HepG2 (cell line): ENCODE results near the gene NDUFS1.

Source experiments
- ATF6 ChIP-seq: sonication (generic); formaldehyde crosslinking; conservative IDR thresholded peaks from 2 replicates; pipeline ENCODE4 v1.4.0; 2020; ENCODE audit warnings: missing genetic modification reagents
- BHLHE40 ChIP-seq: IDR thresholded peaks from 2 replicates; pipeline ENCODE4 v1.6.1; 2011; ENCODE audit warnings: low read length, improper control_type of control experiment
- CBX1 ChIP-seq: IDR thresholded peaks from one replicate; pipeline ENCODE4 v1.6.1; 2016; ENCODE audit warnings: antibody characterized with exemption, low read depth
- CTCF ChIP-seq: sonication (generic); formaldehyde crosslinking; IDR thresholded peaks from 2 replicates; pipeline ENCODE4 v1.5.0; 2020; ENCODE audit warnings: mild to moderate bottlenecking, missing genetic modification reagents, moderate library complexity
- EZH2 ChIP-seq: conservative IDR thresholded peaks from 2 replicates; pipeline ENCODE4 v1.6.1; 2012; ENCODE audit warnings: mild to moderate bottlenecking, low read depth, low read length, moderate library complexity
- KIAA2018 ChIP-seq: sonication (generic); formaldehyde crosslinking; IDR thresholded peaks from 2 replicates; pipeline ENCODE4 v1.5.0; 2020; ENCODE audit warnings: mild to moderate bottlenecking, missing genetic modification reagents, borderline replicate concordance
- POLR2A ChIP-seq, 2 experiments: IDR thresholded peaks; 2 replicates each; pipeline ENCODE4 v1.6.1; 2011; ENCODE audit warnings: low read depth in 2 of 2, low read length in 2 of 2, mild to moderate bottlenecking in 1 of 2, moderate library complexity in 1 of 2; ENCODE audit not compliant: insufficient read depth in 1 of 2
- RAD21 ChIP-seq: fragments of 450-650 bp; formaldehyde crosslinking; IDR thresholded peaks from 2 replicates; pipeline ENCODE4 v1.5.0; 2020; ENCODE audit warnings: mild to moderate bottlenecking
- SOX6 ChIP-seq, 2 experiments: fragments of 450-650 bp in 1 of 2; sonication (generic) in 1 of 2; formaldehyde crosslinking in 1 of 2; IDR thresholded peaks; 2 replicates each; pipeline versions ENCODE4 v1.4.0 to v1.6.1; 2017 to 2020; ENCODE audit warnings: antibody characterized with exemption in 1 of 2, mild to moderate bottlenecking in 1 of 2, missing genetic modification reagents in 1 of 2
- TBL1XR1 ChIP-seq: fragments of 150-350 bp; IDR thresholded peaks from 2 replicates; pipeline ENCODE4 v1.6.1; 2014; ENCODE audit warnings: borderline replicate concordance, low read length; ENCODE audit not compliant: partially characterized antibody
- THRA ChIP-seq: sonication (generic); formaldehyde crosslinking; IDR thresholded peaks from 2 replicates; pipeline ENCODE4 v1.4.0; 2020; ENCODE audit warnings: missing genetic modification reagents, borderline replicate concordance
- TP53 ChIP-seq: sonication (generic); formaldehyde crosslinking; conservative IDR thresholded peaks from 2 replicates; pipeline ENCODE4 v1.4.0; 2020; ENCODE audit warnings: missing genetic modification reagents

- TF ChIP-seq TP53 (CRISPR knock-in tag) (no peak), CTCF (no peak), THRA (CRISPR knock-in tag) (no peak), BHLHE40 (no peak), SOX6 (IDR thresholded peaks at IDR 0.05) (no peak), SOX6 (CRISPR knock-in tag; IDR thresholded peaks at IDR 0.05) (no peak), EZH2 (no peak), TBL1XR1 (no peak), ATF6 (CRISPR knock-in tag) (no peak), KIAA2018 (no peak), POLR2A (IDR thresholded peaks at IDR 0.05; ENCODE audit: insufficient read depth in 1 of 2, low read depth in 2 of 2, low read length in 2 of 2) (no peak), CBX1 (no peak), RAD21 (CRISPR knock-in tag) (no peak)
These were observed 66.9 kb downstream of the NDUFS1 start for GRCh38 chr2:206092297-206092696.
